SK-N-MC (cell line): ENCODE measurements around the gene SSX2IP.
"Not testable (repeated sequence)": the region's sequence is repeated elsewhere in the genome, so short reads cannot be mapped to it uniquely, and the experiment has no call there.

ENCODE experiments used
- EZH2 ChIP-seq: fragments of 200-600 bp; sonication (generic); IDR thresholded peaks from one replicate; pipeline ENCODE4 v1.6.1; 2017; ENCODE audit warnings: antibody characterized with exemption
- POLR2AphosphoS5 ChIP-seq: IDR thresholded peaks from 2 replicates; pipeline ENCODE4 v1.6.1; 2012; ENCODE audit warnings: mild to moderate bottlenecking, low read depth, low read length, borderline replicate concordance

- not testable (repeated sequence) for TF ChIP-seq POLR2AphosphoS5, EZH2
Observed at GRCh38 chr1:84721872-84722271, 31.6 kb upstream of the SSX2IP start.
